CD4-positive, alpha-beta memory T cell (primary cell): ENCODE results near the gene CLK2. TPM values are rescaled to one million over a fixed set of nuclear protein-coding genes. Genes with fewer than 3 reads are reported as not detected.
"Not testable (repeated sequence)": the region's sequence is repeated elsewhere in the genome, so short reads cannot be mapped to it uniquely, and the experiment has no call there.

Experiments used
- CTCF ChIA-PET: fragments of 350-600 bp; sonication (Branson Sonifier 250); formaldehyde crosslinking; loops from one replicate; lab custom pipeline; 2021; ENCODE audit warnings: inconsistent platforms; ENCODE audit not compliant: partially characterized antibody; lab: Charles Lee
- POLR2A ChIA-PET: fragments of 350-600 bp; sonication (Branson Sonifier 250); formaldehyde crosslinking; loops from one replicate; lab custom pipeline; 2021; ENCODE audit not compliant: partially characterized antibody; lab: Charles Lee
- DNase-seq, 5 donors: peaks; one replicate each; pipeline versions ENCODE4 v3.0.0 to v3.0.0-alpha.2; 2020 to 2022; ENCODE audit warnings: mixed read lengths in 1 of 5
- H3K27ac ChIP-seq: one replicate; pipeline ENCODE4 v1.7.0; 2013; ENCODE audit warnings: low read depth, low read length
- H3K27me3 ChIP-seq: 2 replicates; pipeline ENCODE4 v1.7.0; 2013; ENCODE audit warnings: mild to moderate bottlenecking, low read length, moderate library complexity; ENCODE audit not compliant: insufficient read depth
- H3K36me3 ChIP-seq: 2 replicates; pipeline ENCODE4 v1.7.0; 2013; ENCODE audit warnings: mild to moderate bottlenecking, low read length, moderate library complexity; ENCODE audit not compliant: insufficient read depth
- H3K4me1 ChIP-seq: 2 replicates; pipeline ENCODE4 v1.7.0; 2013; ENCODE audit warnings: mild to moderate bottlenecking, low read length, moderate library complexity; ENCODE audit not compliant: insufficient read depth
- H3K4me3 ChIP-seq, 2 donors: one replicate each; pipeline ENCODE4 v1.7.0; 2013; ENCODE audit warnings: low read length in 2 of 2, mild to moderate bottlenecking in 1 of 2
- H3K9me3 ChIP-seq, 2 donors: one replicate each; pipeline ENCODE4 v1.7.0; 2013; ENCODE audit warnings: low read length in 2 of 2, control low read depth in 1 of 2; ENCODE audit not compliant: control insufficient read depth in 1 of 2
- H3K27ac Mint-ChIP-seq, 7 donors: one replicate each; pipeline ENCODE4 v1.8.0; 2020 to 2021; ENCODE audit warnings: mixed read lengths in 7 of 7, mild to moderate bottlenecking in 6 of 7, inconsistent platforms in 3 of 7, moderate library complexity in 3 of 7
- H3K27me3 Mint-ChIP-seq, 2 donors: one replicate each; pipeline ENCODE4 v1.8.0; 2020 to 2021; ENCODE audit warnings: mixed read lengths in 2 of 2
- H3K36me3 Mint-ChIP-seq, 2 donors: one replicate each; pipeline ENCODE4 v1.8.0; 2020 to 2021; ENCODE audit warnings: mixed read lengths in 2 of 2, inconsistent platforms in 1 of 2, mild to moderate bottlenecking in 1 of 2
- H3K4me1 Mint-ChIP-seq, 4 donors: one replicate each; pipeline ENCODE4 v1.8.0; 2020 to 2021; ENCODE audit warnings: mixed read lengths in 4 of 4, mild to moderate bottlenecking in 1 of 4
- H3K4me3 Mint-ChIP-seq, 8 donors: one replicate each; pipeline ENCODE4 v1.8.0; 2020 to 2021; ENCODE audit warnings: mixed read lengths in 8 of 8, mild to moderate bottlenecking in 7 of 8, moderate library complexity in 6 of 8, inconsistent platforms in 3 of 8
- H3K9me3 Mint-ChIP-seq, 8 donors: one replicate each; pipeline ENCODE4 v1.8.0; 2020 to 2021; ENCODE audit warnings: mixed read lengths in 8 of 8, mild to moderate bottlenecking in 5 of 8, inconsistent platforms in 3 of 8, moderate library complexity in 1 of 8
- intact Hi-C: fragments of 100-400 bp; cut with micrococcal nuclease; formaldehyde crosslinking; loops from one replicate; pipeline ENCODE4 v1.15.1; 2023
- polyA plus RNA-seq, 2 donors: library from polyadenylated mRNA; unstranded; fragments of 300-500 nt; fragmentation: Illumina TruSeq; gene quantifications; one replicate each; pipeline ENCODE4 v1.2.3, GENCODE V29; 2021
- total RNA-seq, 2 experiments: library from RNA; stranded (reverse); gene quantifications; one replicate each; pipeline ENCODE4 v1.2.3, GENCODE V29; 2021

CLK2 gene
- total and polyA plus RNA-seq, 4 experiments from 2014 or later, result 11.4 to 126 (median 72.2) TPM

GRCh38 chr1:155218854-155219591 is 54.3 kb downstream of the CLK2 start:
- H3K4me1 ChIP-seq, result peaks cover 21% of the 10 kb centered on the region
- no peaks in the 10 kb centered on the region for H3K27me3 ChIP-seq
- DNase-seq, result no peak
- H3K4me3 ChIP-seq, result no peak overlapping the region
- H3K9me3 ChIP-seq, result no peaks in the 10 kb centered on the region
- H3K9me3 Mint-ChIP-seq, result no peaks in the 10 kb centered on the region
- no peaks in the 10 kb centered on the region for H3K27me3 Mint-ChIP-seq
- no peaks in the 10 kb centered on the region for H3K36me3 ChIP-seq
- no peak overlapping the region for H3K27ac ChIP-seq
- H3K27ac Mint-ChIP-seq, result peak overlapping the region; percentile 40 to 85 (median 72)
- ChIA-PET CTCF (interaction anchor here (1.1 to 2.1 kb wide), 3 partner anchors 10 to 46 kb away, joined by 3 to 6 read pairs (median 4); partner anchors contain the start of gene KRTCAP2), POLR2A (interaction anchor here (0.7 to 2.7 kb wide), 4 partner anchors 9 to 30 kb away, joined by 3 to 9 read pairs (median 4); no protein-coding TSS in a partner anchor)
- peaks cover 9 to 11% of the 10 kb centered on the region in 2 donors for H3K36me3 Mint-ChIP-seq
- intact Hi-C loops, result no loop called here
- H3K4me3 Mint-ChIP-seq, result peak overlapping the region in 3 of 8 donors; percentile 14 to 30 (median 21)
- peaks cover 16 to 35% (median 26%) of the 10 kb centered on the region in 4 donors for H3K4me1 Mint-ChIP-seq

GRCh38 chr1:155214702-155215101 is 58.6 kb downstream of the CLK2 start:
- H3K4me3 ChIP-seq, H3K27me3 ChIP-seq, H3K36me3 ChIP-seq, H3K9me3 Mint-ChIP-seq, POLR2A ChIA-PET, intact Hi-C loops, H3K27me3 Mint-ChIP-seq, H3K9me3 ChIP-seq, H3K27ac ChIP-seq: not testable (repeated sequence)
- CTCF ChIA-PET, result interaction anchor here (1.2 kb wide), 1 partner anchor 12 kb away, joined by 3 read pairs; no protein-coding TSS in a partner anchor
- peak overlapping the region in 7 of 8 donors; percentile 5 to 76 (median 44) for H3K4me3 Mint-ChIP-seq
- H3K36me3 Mint-ChIP-seq, result peaks cover 19 to 20% of the 10 kb centered on the region in 2 donors
- H3K4me1 Mint-ChIP-seq, result peaks cover 15 to 25% (median 20%) of the 10 kb centered on the region in 4 donors
- peaks cover 23% of the 10 kb centered on the region for H3K4me1 ChIP-seq
- H3K27ac Mint-ChIP-seq, result peak overlapping the region; percentile 72 to 98 (median 95)
- peak in 3 of 5 donors; percentile 17 to 29 (median 22) for DNase-seq

Other genes with a start within 250 kb of the CLK2 start
- gene DCST2, start 239.7 kb downstream of the CLK2 start, total RNA-seq, result 1 to 10 TPM; 4.0 to 4.1 TPM
- not detected for gene DCST2, start 239.7 kb downstream of the CLK2 start, polyA plus RNA-seq
- under 1 TPM in 1 of 2 experiments, not detected in 1; 0.14 TPM for gene DCST1, start 239.7 kb downstream of the CLK2 start, total RNA-seq
- not detected for gene DCST1, start 239.7 kb downstream of the CLK2 start, polyA plus RNA-seq
- gene ADAM15, start 222.2 kb downstream of the CLK2 start, total RNA-seq, result 10 to 100 TPM; 33.6 to 39.8 TPM
- 10 to 100 TPM; 14.8 to 18.2 TPM for gene ADAM15, start 222.2 kb downstream of the CLK2 start, polyA plus RNA-seq
- gene EFNA4, start 209.8 kb downstream of the CLK2 start, total RNA-seq, result 1 to 10 TPM; 6.0 to 8.5 TPM
- 1 to 10 TPM; 2.5 to 3.5 TPM for gene EFNA4, start 209.8 kb downstream of the CLK2 start, polyA plus RNA-seq
- 1 to 10 TPM; 2.0 to 4.3 TPM for gene EFNA3, start 194.7 kb downstream of the CLK2 start, total RNA-seq
- gene EFNA3, start 194.7 kb downstream of the CLK2 start, polyA plus RNA-seq, result 1 to 10 TPM in 1 of 2 donors, under 1 TPM in 1; 0.34 to 1.5 TPM
- 1 to 10 TPM; 1.2 to 1.9 TPM for gene EFNA1, start 145.6 kb downstream of the CLK2 start, total RNA-seq
- gene EFNA1, start 145.6 kb downstream of the CLK2 start, polyA plus RNA-seq, result 1 to 10 TPM in 1 of 2 donors, under 1 TPM in 1; 0.84 to 2.0 TPM
- 10 to 100 TPM; 20.1 to 22.8 TPM for gene SLC50A1, start 137.7 kb downstream of the CLK2 start, total RNA-seq
- 10 to 100 TPM; 50.3 to 91.7 TPM for gene SLC50A1, start 137.7 kb downstream of the CLK2 start, polyA plus RNA-seq
- gene DPM3, start 133.0 kb downstream of the CLK2 start, total RNA-seq, result 10 to 100 TPM; 51.6 to 53.6 TPM
- gene DPM3, start 133.0 kb downstream of the CLK2 start, polyA plus RNA-seq, result 100 to 1,000 TPM; 101 to 119 TPM
- gene KRTCAP2, start 100.2 kb downstream of the CLK2 start, total RNA-seq, result 100 to 1,000 TPM; 173 to 180 TPM
- gene KRTCAP2, start 100.2 kb downstream of the CLK2 start, polyA plus RNA-seq, result 100 to 1,000 TPM; 469 to 488 TPM
- 1 to 10 TPM; 8.4 to 8.5 TPM for gene TRIM46, start 99.7 kb downstream of the CLK2 start, total RNA-seq
- 1 to 10 TPM; 1.6 to 3.6 TPM for gene TRIM46, start 99.7 kb downstream of the CLK2 start, polyA plus RNA-seq
- gene THBS3, start 65.6 kb downstream of the CLK2 start, total RNA-seq, result 10 to 100 TPM; 30.9 to 33.5 TPM
- 1 to 10 TPM; 6.1 to 6.7 TPM for gene THBS3, start 65.6 kb downstream of the CLK2 start, polyA plus RNA-seq
- 10 to 100 TPM; 17.7 to 18.2 TPM for gene MTX1, start 64.8 kb downstream of the CLK2 start, total RNA-seq
- 10 to 100 TPM; 42.5 to 65.5 TPM for gene MTX1, start 64.8 kb downstream of the CLK2 start, polyA plus RNA-seq
- 10 to 100 TPM; 10.5 to 12.2 TPM for gene ENTREP3, start 18.0 kb downstream of the CLK2 start, total RNA-seq
- 1 to 10 TPM in 1 of 2 donors, under 1 TPM in 1; 0.50 to 1.8 TPM for gene ENTREP3, start 18.0 kb downstream of the CLK2 start, polyA plus RNA-seq
- 100 to 1,000 TPM in 1 of 2 experiments, 10 to 100 TPM in 1; 94.4 to 101 TPM for gene SCAMP3, start 11.1 kb downstream of the CLK2 start, total RNA-seq
- gene SCAMP3, start 11.1 kb downstream of the CLK2 start, polyA plus RNA-seq, result 100 to 1,000 TPM; 132 to 160 TPM
- 1 to 10 TPM; 4.9 to 5.3 TPM for gene HCN3, start 4.0 kb upstream of the CLK2 start, total RNA-seq
- gene HCN3, start 4.0 kb upstream of the CLK2 start, polyA plus RNA-seq, result under 1 TPM; 0.10 to 0.41 TPM
- not detected for gene PKLR, start 27.9 kb upstream of the CLK2 start, total RNA-seq
- gene PKLR, start 27.9 kb upstream of the CLK2 start, polyA plus RNA-seq, result not detected
- 10 to 100 TPM; 82.8 to 91.3 TPM for gene FDPS, start 35.4 kb upstream of the CLK2 start, total RNA-seq
- gene FDPS, start 35.4 kb upstream of the CLK2 start, polyA plus RNA-seq, result 100 to 1,000 TPM; 100 to 157 TPM
- 10 to 100 TPM; 20.0 to 20.1 TPM for gene RUSC1, start 47.4 kb upstream of the CLK2 start, total RNA-seq
- gene RUSC1, start 47.4 kb upstream of the CLK2 start, polyA plus RNA-seq, result 10 to 100 TPM in 1 of 2 donors, 1 to 10 TPM in 1; 6.8 to 11.8 TPM